Neutrophil (primary cell): Measurements from ENCODE around the gene PLP1.

Experiments
- H3K27ac ChIP-seq: fragments of 200-600 bp; sonication (generic); 2 replicates; pipeline ENCODE4 v1.5.1; 2016; ENCODE audit warnings: mild to moderate bottlenecking, moderate library complexity
- H3K27me3 ChIP-seq: fragments of 200-600 bp; sonication (generic); 2 replicates; pipeline ENCODE4 v1.6.0; 2016; ENCODE audit warnings: mild to moderate bottlenecking
- H3K36me3 ChIP-seq: fragments of 200-600 bp; sonication (generic); 2 replicates; pipeline ENCODE4 v1.5.1; 2017
- H3K4me1 ChIP-seq, 2 experiments: fragments of 200-600 bp in 1 of 2; sonication (generic) in 1 of 2; 1 replicate in 1 of 2; 2 replicates in 1 of 2; pipeline versions ENCODE4 v1.5.1 to v1.6.1; 2013 to 2016; ENCODE audit warnings: low read depth in 1 of 2, low read length in 1 of 2, mild to moderate bottlenecking in 1 of 2, moderate library complexity in 1 of 2; ENCODE audit not compliant: control insufficient read depth in 1 of 2, insufficient read depth in 1 of 2
- H3K4me3 ChIP-seq, 2 experiments: fragments of 200-600 bp in 1 of 2; sonication (generic) in 1 of 2; 1 replicate in 1 of 2; 2 replicates in 1 of 2; pipeline ENCODE4 v1.5.1; 2013 to 2016; ENCODE audit warnings: low read depth in 1 of 2, low read length in 1 of 2, mild to moderate bottlenecking in 1 of 2, moderate library complexity in 1 of 2
- H3K9me3 ChIP-seq: fragments of 200-600 bp; sonication (generic); 2 replicates; pipeline ENCODE4 v1.5.1; 2016
- CTCF ChIP-seq: fragments of 200-600 bp; sonication (generic); IDR thresholded peaks from 2 replicates; pipeline ENCODE4 v1.5.1; 2016; ENCODE audit warnings: antibody characterized with exemption

PLP1 gene

GRCh38 chrX:103781706-103782105, 5.1 kb downstream of the PLP1 start:
- H3K27me3 ChIP-seq, result no peaks in the 10 kb centered on the region
- no peak overlapping the region for H3K4me3 ChIP-seq
- no peaks in the 10 kb centered on the region for H3K36me3 ChIP-seq
- no peaks in the 10 kb centered on the region for H3K4me1 ChIP-seq
- no peak for TF ChIP-seq CTCF
- H3K27ac ChIP-seq, result no peak overlapping the region
- no peaks in the 10 kb centered on the region for H3K9me3 ChIP-seq

GRCh38 chrX:103782640-103783039, 6.0 kb downstream of the PLP1 start:
- Histone ChIP-seq H3K9me3 (no peaks in the 10 kb centered on the region), H3K4me3 (no peak overlapping the region), H3K27ac (no peak overlapping the region), H3K4me1 (no peaks in the 10 kb centered on the region), H3K36me3 (no peaks in the 10 kb centered on the region), H3K27me3 (no peaks in the 10 kb centered on the region)
- no peak for TF ChIP-seq CTCF

GRCh38 chrX:103783196-103783595, 6.6 kb downstream of the PLP1 start:
- Histone ChIP-seq H3K36me3 (no peaks in the 10 kb centered on the region), H3K4me1 (no peaks in the 10 kb centered on the region), H3K27me3 (no peaks in the 10 kb centered on the region), H3K27ac (no peak overlapping the region), H3K9me3 (no peaks in the 10 kb centered on the region), H3K4me3 (no peak overlapping the region)
- TF ChIP-seq CTCF, result no peak

GRCh38 chrX:103783971-103784370, 7.3 kb downstream of the PLP1 start:
- Histone ChIP-seq H3K9me3 (no peaks in the 10 kb centered on the region), H3K4me1 (no peaks in the 10 kb centered on the region), H3K27ac (no peak overlapping the region), H3K36me3 (no peaks in the 10 kb centered on the region), H3K4me3 (no peak overlapping the region), H3K27me3 (no peaks in the 10 kb centered on the region)
- TF ChIP-seq CTCF, result no peak

- H3K27me3 ChIP-seq, result no peaks in the 10 kb centered on the region
- no peaks in the 10 kb centered on the region for H3K36me3 ChIP-seq
- no peak for TF ChIP-seq CTCF
- no peak overlapping the region for H3K4me3 ChIP-seq
- no peaks in the 10 kb centered on the region for H3K4me1 ChIP-seq
- no peaks in the 10 kb centered on the region for H3K9me3 ChIP-seq
- H3K27ac ChIP-seq, result no peak overlapping the region
These were observed 12.4 kb downstream of the PLP1 start for GRCh38 chrX:103789004-103789403.

- TF ChIP-seq CTCF, result no peak
- H3K9me3 ChIP-seq, result no peaks in the 10 kb centered on the region
- no peak overlapping the region for H3K4me3 ChIP-seq
- no peaks in the 10 kb centered on the region for H3K27me3 ChIP-seq
- H3K27ac ChIP-seq, result no peak overlapping the region
- no peaks in the 10 kb centered on the region for H3K4me1 ChIP-seq
- H3K36me3 ChIP-seq, result no peaks in the 10 kb centered on the region
These were observed 14.6 kb downstream of the PLP1 start for GRCh38 chrX:103791228-103791627.
